ENCODE results near the gene FAM13A.

Gene FAM13A

DNA sequence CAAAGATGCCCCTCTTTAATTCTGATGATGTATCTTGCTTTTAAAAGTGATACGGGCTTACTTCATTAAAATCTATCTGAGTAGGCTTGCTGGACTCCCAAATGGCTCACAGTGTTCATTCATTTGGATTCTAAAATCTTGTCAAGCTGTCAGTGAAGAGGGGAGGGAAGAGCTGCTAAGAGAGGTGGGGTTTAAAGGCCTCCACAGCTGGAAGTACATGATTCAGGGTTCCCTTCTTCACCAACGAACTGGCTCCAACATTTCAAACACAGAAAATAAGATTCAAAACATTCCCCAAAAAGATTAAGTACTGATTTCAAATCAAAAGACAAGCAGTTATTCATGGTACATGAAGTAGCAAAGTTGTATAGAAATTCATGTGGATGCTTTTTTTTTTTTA, 226.4 kb downstream of the FAM13A start:
- Histone ChIP-seq H3K4me3 (ENCODE audit: severe bottlenecking) (no peak overlapping the region), H3K27ac (ENCODE audit: poor library complexity, severe bottlenecking) (no peak overlapping the region), H3K9me3 (ENCODE audit: severe bottlenecking) (no peaks in the 10 kb centered on the region), H3K4me1 (ENCODE audit: insufficient read depth, poor library complexity, severe bottlenecking) (no peaks in the 10 kb centered on the region), H3K36me3 (ENCODE audit: low read depth) (no peaks in the 10 kb centered on the region), H3K27me3 (ENCODE audit: insufficient read depth, poor library complexity, severe bottlenecking) (no peaks in the 10 kb centered on the region)
- TF ChIP-seq, protein P1, sequence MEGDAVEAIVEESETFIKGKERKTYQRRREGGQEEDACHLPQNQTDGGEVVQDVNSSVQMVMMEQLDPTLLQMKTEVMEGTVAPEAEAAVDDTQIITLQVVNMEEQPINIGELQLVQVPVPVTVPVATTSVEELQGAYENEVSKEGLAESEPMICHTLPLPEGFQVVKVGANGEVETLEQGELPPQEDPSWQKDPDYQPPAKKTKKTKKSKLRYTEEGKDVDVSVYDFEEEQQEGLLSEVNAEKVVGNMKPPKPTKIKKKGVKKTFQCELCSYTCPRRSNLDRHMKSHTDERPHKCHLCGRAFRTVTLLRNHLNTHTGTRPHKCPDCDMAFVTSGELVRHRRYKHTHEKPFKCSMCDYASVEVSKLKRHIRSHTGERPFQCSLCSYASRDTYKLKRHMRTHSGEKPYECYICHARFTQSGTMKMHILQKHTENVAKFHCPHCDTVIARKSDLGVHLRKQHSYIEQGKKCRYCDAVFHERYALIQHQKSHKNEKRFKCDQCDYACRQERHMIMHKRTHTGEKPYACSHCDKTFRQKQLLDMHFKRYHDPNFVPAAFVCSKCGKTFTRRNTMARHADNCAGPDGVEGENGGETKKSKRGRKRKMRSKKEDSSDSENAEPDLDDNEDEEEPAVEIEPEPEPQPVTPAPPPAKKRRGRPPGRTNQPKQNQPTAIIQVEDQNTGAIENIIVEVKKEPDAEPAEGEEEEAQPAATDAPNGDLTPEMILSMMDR (IDR thresholded peaks at IDR 0.05; ENCODE audit: poor library complexity, severe bottlenecking): no peak
- no peak for ATAC-seq (ENCODE audit: low read depth)
- DNase-seq (ENCODE audit: low spot score): no peak

DNA sequence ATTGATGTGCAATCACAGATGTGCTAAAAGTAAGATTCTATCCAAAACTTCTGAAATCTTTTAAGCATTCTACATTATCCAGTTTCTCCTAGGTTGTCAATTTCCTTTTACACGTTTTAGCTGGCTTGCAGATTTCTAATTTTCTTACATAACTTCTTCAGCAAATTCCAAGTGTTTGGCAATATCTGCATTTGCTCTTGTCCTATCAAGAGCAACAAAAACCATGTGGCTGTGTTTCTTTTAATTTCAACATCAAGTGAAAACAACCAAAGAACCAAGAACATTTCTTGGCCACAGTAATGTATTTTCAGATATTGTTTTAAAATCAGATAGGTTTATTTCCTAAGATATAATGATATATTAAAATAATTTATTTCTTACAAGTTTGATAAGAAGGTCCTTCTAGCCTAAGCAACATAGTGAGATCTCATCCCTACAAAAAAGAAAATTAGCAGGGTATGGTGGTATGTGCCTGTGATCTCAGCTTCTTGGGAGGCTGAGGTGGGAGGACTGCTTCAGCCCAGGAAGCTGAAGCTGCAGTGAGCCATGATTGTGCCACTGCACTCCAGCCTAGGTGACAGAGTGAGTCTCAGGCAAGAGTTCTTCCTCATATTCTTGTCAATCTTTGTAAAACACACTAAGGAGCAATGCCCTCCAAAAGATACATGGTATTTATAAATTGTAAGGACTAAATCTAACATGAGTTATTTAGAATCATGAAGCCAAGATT, 228.0 kb downstream of the FAM13A start:
- Histone ChIP-seq H3K4me1 (ENCODE audit: insufficient read depth, poor library complexity, severe bottlenecking) (peaks cover 4% of the 10 kb centered on the region), H3K9me3 (ENCODE audit: severe bottlenecking) (no peaks in the 10 kb centered on the region), H3K27me3 (ENCODE audit: insufficient read depth, poor library complexity, severe bottlenecking) (no peaks in the 10 kb centered on the region), H3K36me3 (ENCODE audit: low read depth) (no peaks in the 10 kb centered on the region), H3K27ac (ENCODE audit: poor library complexity, severe bottlenecking) (no peak overlapping the region), H3K4me3 (ENCODE audit: severe bottlenecking) (no peak overlapping the region)
- TF ChIP-seq, protein P1 (IDR thresholded peaks at IDR 0.05; ENCODE audit: poor library complexity, severe bottlenecking): no peak
- DNase-seq (ENCODE audit: low spot score) (no peak), ATAC-seq (ENCODE audit: low read depth) (no peak)

DNA sequence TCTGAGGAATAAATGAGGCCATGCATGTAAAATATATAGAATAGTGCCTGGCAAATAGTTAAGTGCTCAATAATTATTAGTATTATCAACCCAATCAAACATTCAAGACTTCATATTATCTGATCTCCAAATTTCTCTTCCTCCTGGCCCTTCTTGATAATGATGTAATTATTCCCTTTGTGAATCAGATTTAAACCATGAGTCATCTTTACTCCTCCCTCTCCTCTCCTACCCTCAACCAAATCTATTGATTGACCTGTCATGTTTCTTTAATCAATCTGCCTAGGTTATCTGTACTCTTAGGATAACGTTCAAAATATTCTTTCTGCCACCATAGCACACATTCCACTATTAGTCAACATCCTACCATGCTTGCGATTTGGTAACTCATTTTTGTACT, 229.5 kb downstream of the FAM13A start:
- Histone ChIP-seq H3K36me3 (ENCODE audit: low read depth) (no peaks in the 10 kb centered on the region), H3K27ac (ENCODE audit: poor library complexity, severe bottlenecking) (no peak overlapping the region), H3K4me1 (ENCODE audit: insufficient read depth, poor library complexity, severe bottlenecking) (peaks cover 8% of the 10 kb centered on the region), H3K9me3 (ENCODE audit: severe bottlenecking) (no peaks in the 10 kb centered on the region), H3K27me3 (ENCODE audit: insufficient read depth, poor library complexity, severe bottlenecking) (no peaks in the 10 kb centered on the region), H3K4me3 (ENCODE audit: severe bottlenecking) (no peak overlapping the region)
- TF ChIP-seq, protein P1 (IDR thresholded peaks at IDR 0.05; ENCODE audit: poor library complexity, severe bottlenecking): no peak
- DNase-seq (ENCODE audit: low spot score) (no peak), ATAC-seq (ENCODE audit: low read depth) (no peak)

DNA sequence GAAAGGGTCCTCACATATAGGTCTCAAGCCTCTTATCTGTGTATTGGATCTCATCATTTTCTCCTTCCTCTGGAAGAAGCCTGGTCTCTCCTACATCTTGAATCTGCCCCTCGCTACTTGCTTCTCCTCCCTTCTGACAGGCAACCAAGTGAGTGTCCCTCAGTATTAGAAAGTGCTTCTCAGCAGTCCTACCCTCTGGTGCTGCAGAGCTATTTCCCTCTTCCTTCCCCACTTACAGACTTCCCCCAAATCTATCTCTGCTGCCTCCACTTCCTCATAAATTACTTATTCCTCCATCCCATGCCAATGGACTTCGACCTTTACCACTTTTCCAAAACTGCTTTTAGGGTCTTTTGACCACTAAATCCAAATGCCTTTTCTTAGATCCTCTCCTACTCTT, 230.2 kb downstream of the FAM13A start:
- ATAC-seq (ENCODE audit: low read depth) (no peak), DNase-seq (ENCODE audit: low spot score) (no peak)
- Histone ChIP-seq H3K27ac (ENCODE audit: poor library complexity, severe bottlenecking) (no peak overlapping the region), H3K36me3 (ENCODE audit: low read depth) (no peaks in the 10 kb centered on the region), H3K9me3 (ENCODE audit: severe bottlenecking) (no peaks in the 10 kb centered on the region), H3K4me3 (ENCODE audit: severe bottlenecking) (no peak overlapping the region), H3K4me1 (ENCODE audit: insufficient read depth, poor library complexity, severe bottlenecking) (peaks cover 10% of the 10 kb centered on the region), H3K27me3 (ENCODE audit: insufficient read depth, poor library complexity, severe bottlenecking) (no peaks in the 10 kb centered on the region)
- TF ChIP-seq, protein P1 (IDR thresholded peaks at IDR 0.05; ENCODE audit: poor library complexity, severe bottlenecking): no peak

DNA sequence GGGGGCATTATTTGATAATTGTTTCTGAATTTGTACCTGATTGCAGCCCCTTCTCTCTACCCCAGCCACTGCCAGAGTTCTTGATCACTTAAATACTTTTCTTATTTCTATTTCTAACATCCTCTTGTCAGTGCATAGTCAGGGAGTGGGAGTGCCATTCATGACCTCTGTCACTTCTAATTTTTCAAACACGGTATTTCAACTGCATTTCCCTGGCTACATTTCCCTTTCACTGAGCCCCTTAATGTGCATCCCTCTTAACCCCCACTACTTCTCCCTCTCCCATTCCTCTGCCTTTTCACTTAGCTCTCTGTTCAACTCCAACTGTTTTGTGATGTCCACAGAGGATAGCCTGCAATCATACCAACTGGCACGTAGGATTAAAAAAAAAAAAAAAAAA, 231.1 kb downstream of the FAM13A start:
- no peaks in the 10 kb centered on the region for H3K9me3 ChIP-seq (ENCODE audit: severe bottlenecking)
- TF ChIP-seq, protein P1 (IDR thresholded peaks at IDR 0.05; ENCODE audit: poor library complexity, severe bottlenecking): no peak
- no peaks in the 10 kb centered on the region for H3K36me3 ChIP-seq (ENCODE audit: low read depth)
- no peak overlapping the region for H3K4me3 ChIP-seq (ENCODE audit: severe bottlenecking)
- H3K4me1 ChIP-seq (ENCODE audit: insufficient read depth, poor library complexity, severe bottlenecking): peaks cover 10% of the 10 kb centered on the region
- ATAC-seq (ENCODE audit: low read depth) (no peak), DNase-seq (ENCODE audit: low spot score) (no peak)
- no peak overlapping the region for H3K27ac ChIP-seq (ENCODE audit: poor library complexity, severe bottlenecking)
- H3K27me3 ChIP-seq (ENCODE audit: insufficient read depth, poor library complexity, severe bottlenecking): no peaks in the 10 kb centered on the region
